ENCODE measurements around the gene NAGK.

NAGK gene

GRCh38 chr2:71101656-71102055 lies 33.2 kb downstream of the NAGK start:
- Histone ChIP-seq H3K4me1 (ENCODE audit: control insufficient read depth, insufficient read depth, low read length) (no peaks in the 10 kb centered on the region), H3K27ac (ENCODE audit: extremely low read depth, low read depth, low read length) (no peak overlapping the region), H3K9me3 (ENCODE audit: control insufficient read depth, insufficient read depth, low read depth, low read length) (no peaks in the 10 kb centered on the region), H3K4me3 (ENCODE audit: low read depth, low read length) (no peak overlapping the region), H3K36me3 (ENCODE audit: control insufficient read depth in 2 of 2, insufficient read depth in 1 of 2, low read length in 2 of 2) (no peaks in the 10 kb centered on the region)
- ChIA-PET POLR2A (interaction anchor here (2.3 kb wide), 1 partner anchor 28 kb away, joined by 7 read pairs; the partner anchor contains the start of gene MCEE), CTCF (interaction anchor here (0.9 to 2.3 kb wide), 8 partner anchors 10 to 409 kb away, joined by 3 to 29 read pairs (median 6); no protein-coding TSS in a partner anchor)
- TF ChIP-seq ZNF549 (tag by site-specific recombination; IDR thresholded peaks at IDR 0.05) (peak; percentile 59), ZNF248 (tag by site-specific recombination; IDR thresholded peaks at IDR 0.05) (no peak)

GRCh38 chr2:71102981-71103681 lies 34.7 kb downstream of the NAGK start:
- no peaks in the 10 kb centered on the region for H3K9me3 ChIP-seq (ENCODE audit: control insufficient read depth, insufficient read depth, low read depth, low read length)
- no peak overlapping the region for H3K4me3 ChIP-seq (ENCODE audit: low read depth, low read length)
- no peak for TF ChIP-seq HOXC10 (CRISPR knock-in tag; IDR thresholded peaks at IDR 0.05)
- TF ChIP-seq ZBTB10 (tag by site-specific recombination; IDR thresholded peaks at IDR 0.05), result no peak
- no peak for TF ChIP-seq ZNF639 (tag by site-specific recombination; IDR thresholded peaks at IDR 0.05)
- no peak for TF ChIP-seq REST (tag by site-specific recombination; IDR thresholded peaks at IDR 0.05)
- TF ChIP-seq ZNF335 (tag by site-specific recombination; conservative IDR thresholded peaks at IDR 0.05), result no peak
- TF ChIP-seq PRDM2 (tag by site-specific recombination; IDR thresholded peaks at IDR 0.05; ENCODE audit: borderline replicate concordance), result no peak
- TF ChIP-seq KLF10 (tag by site-specific recombination; IDR thresholded peaks at IDR 0.05), result no peak
- H3K27ac ChIP-seq (ENCODE audit: extremely low read depth, low read depth, low read length), result no peak overlapping the region
- H3K36me3 ChIP-seq (ENCODE audit: control insufficient read depth in 2 of 2, insufficient read depth in 1 of 2, low read length in 2 of 2), result no peaks in the 10 kb centered on the region
- ChIA-PET POLR2A (no interaction called here), CTCF (no interaction called here)
- H3K4me1 ChIP-seq (ENCODE audit: control insufficient read depth, insufficient read depth, low read length), result no peaks in the 10 kb centered on the region
